ENCODE measurements around the gene KHDC4.

DNA sequence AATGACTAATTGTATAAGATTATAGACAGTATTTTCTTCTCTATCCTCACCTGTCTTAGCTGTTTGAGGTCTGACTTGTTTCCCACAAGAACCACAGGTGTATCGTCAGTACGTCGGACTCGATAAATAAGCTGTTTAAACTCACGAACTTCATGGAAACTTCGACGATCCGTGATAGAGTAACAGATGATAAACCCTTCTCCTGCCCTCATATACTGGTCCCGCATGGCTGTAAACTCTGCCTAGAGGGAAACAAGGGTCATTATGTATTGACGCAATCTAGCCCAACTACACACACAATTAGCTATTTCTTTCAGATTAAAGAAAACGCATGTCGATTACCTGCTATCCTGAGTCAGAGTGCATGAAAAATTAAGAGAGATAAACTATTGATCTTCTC, 30.0 kb downstream of the KHDC4 start:
- TF ChIP-seq, protein P1, sequence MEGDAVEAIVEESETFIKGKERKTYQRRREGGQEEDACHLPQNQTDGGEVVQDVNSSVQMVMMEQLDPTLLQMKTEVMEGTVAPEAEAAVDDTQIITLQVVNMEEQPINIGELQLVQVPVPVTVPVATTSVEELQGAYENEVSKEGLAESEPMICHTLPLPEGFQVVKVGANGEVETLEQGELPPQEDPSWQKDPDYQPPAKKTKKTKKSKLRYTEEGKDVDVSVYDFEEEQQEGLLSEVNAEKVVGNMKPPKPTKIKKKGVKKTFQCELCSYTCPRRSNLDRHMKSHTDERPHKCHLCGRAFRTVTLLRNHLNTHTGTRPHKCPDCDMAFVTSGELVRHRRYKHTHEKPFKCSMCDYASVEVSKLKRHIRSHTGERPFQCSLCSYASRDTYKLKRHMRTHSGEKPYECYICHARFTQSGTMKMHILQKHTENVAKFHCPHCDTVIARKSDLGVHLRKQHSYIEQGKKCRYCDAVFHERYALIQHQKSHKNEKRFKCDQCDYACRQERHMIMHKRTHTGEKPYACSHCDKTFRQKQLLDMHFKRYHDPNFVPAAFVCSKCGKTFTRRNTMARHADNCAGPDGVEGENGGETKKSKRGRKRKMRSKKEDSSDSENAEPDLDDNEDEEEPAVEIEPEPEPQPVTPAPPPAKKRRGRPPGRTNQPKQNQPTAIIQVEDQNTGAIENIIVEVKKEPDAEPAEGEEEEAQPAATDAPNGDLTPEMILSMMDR (IDR thresholded peaks at IDR 0.05; ENCODE audit: insufficient read depth, low read depth, low read length): no peak
- TF ChIP-seq EZH2 (IDR thresholded peaks at IDR 0.05; ENCODE audit: insufficient read depth, low read length): no peak
